ENCODE data around the gene SLC25A42. TPM values are rescaled to one million over a fixed set of nuclear protein-coding genes. Genes with fewer than 3 reads are reported as not detected.

Gene SLC25A42
- 7.7 and 11.6 TPM in 2 replicates for total RNA-seq

GRCh38 chr19:19063183-19064097 is at the start of gene SLC25A42:
TSS of gene SLC25A42 (plus strand) at chr19:19063994. CDS start at chr19:19096125, 32,131 bp downstream.

GRCh38 chr19:19033426-19034203 is 30.2 kb upstream of the SLC25A42 start, which contains the start of the genes ARMC6 and SUGP2:
TSS of gene ARMC6 (plus strand) at chr19:19033603. CDS start at chr19:19034210, 607 bp downstream.
TSS of gene SUGP2 (minus strand) at chr19:19033517. CDS start at chr19:19031071, 2,446 bp downstream.

GRCh38 chr19:19138109-19138981 is 74.6 kb downstream of the SLC25A42 start, which contains the start of gene TMEM161A:
TSS of gene TMEM161A (minus strand) at chr19:19138478. CDS start at chr19:19138428, 50 bp downstream.

Other genes starting within 250 kb of the SLC25A42 start
- 30.6 and 33.0 TPM in 2 replicates for gene UPF1, start 232.0 kb upstream of the SLC25A42 start, total RNA-seq
- gene CERS1, start 167.8 kb upstream of the SLC25A42 start, total RNA-seq, result 2.0 and 6.0 TPM in 2 replicates
- 200 and 351 TPM in 2 replicates for gene COPE, start 144.6 kb upstream of the SLC25A42 start, total RNA-seq
- gene DDX49, start 144.3 kb upstream of the SLC25A42 start, total RNA-seq, result 50.0 and 63.2 TPM in 2 replicates
- 68.9 and 78.0 TPM in 2 replicates for gene HOMER3, start 122.8 kb upstream of the SLC25A42 start, total RNA-seq
- 13.4 and 14.6 TPM in 2 replicates for gene SUGP2, start 30.5 kb upstream of the SLC25A42 start, total RNA-seq
- 30.0 and 31.7 TPM in 2 replicates for gene ARMC6, start 30.4 kb upstream of the SLC25A42 start, total RNA-seq
- 25.6 and 35.2 TPM in 2 replicates for gene TMEM161A, start 74.5 kb downstream of the SLC25A42 start, total RNA-seq
- 0.35 TPM in 1 of 2 replicates, not detected in the other for gene MEF2B, start 106.3 kb downstream of the SLC25A42 start, total RNA-seq
- 6.3 and 12.3 TPM in 2 replicates for gene BORCS8, start 128.2 kb downstream of the SLC25A42 start, total RNA-seq
- gene RFXANK, start 128.3 kb downstream of the SLC25A42 start, total RNA-seq, result 60.1 and 69.4 TPM in 2 replicates
- gene NR2C2AP, start 139.4 kb downstream of the SLC25A42 start, total RNA-seq, result 2.1 and 2.8 TPM in 2 replicates
- gene NCAN, start 148.0 kb downstream of the SLC25A42 start, total RNA-seq, result not detected in 2 replicates
- gene TM6SF2, start 209.3 kb downstream of the SLC25A42 start, total RNA-seq, result 0.43 and 5.7 TPM in 2 replicates

Measured in pericardium fibroblast (primary cell).